ENCODE results near the gene DDX28.
"Not testable (repeated sequence)": the region's sequence is repeated elsewhere in the genome, so short reads cannot be mapped to it uniquely, and the experiment has no call there.

Gene DDX28

DNA sequence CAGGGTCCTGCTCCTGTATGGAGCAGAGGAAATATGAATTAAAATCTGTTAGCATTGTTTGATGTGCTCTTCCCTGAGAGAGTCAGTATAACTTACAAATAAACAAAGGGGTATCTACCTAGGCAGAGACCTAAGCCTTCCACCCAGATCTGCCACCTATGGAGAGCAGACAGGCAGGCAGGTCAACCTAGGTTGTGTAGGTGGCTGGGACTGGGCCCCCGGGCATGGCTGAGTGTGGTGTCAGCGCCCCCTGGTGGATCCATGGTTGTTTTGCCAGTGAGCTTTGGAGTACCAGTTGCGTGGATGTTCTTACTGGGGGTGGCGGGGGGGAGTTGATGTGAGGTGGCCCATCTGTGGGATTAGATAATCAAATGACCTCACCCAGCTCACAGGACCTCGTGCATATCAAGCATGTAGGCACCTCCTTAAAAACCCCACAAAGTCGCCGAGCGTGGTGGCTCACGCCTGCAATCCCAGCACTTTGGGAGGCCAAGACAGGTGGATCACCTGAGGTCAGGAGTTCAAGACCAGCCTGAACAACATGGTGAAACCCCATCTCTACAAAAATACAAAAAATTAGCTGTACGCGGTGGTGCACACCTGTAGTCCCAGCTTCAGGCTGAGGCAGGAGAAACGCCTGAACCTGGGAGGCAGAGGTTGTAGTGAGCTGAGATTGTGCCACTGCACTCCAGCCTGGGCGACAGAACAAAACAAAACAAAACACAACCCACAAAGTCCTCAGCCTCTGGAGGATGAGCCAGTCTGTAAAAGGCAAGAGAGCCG is 17.7 kb upstream of the DDX28 start:
- Histone ChIP-seq H4K20me1 (0 out of 2 replicates have a peak, but pooled peaks cover 6% of the 10 kb centered on the region), H3K9ac (no peak overlapping the region), H3K27ac (no peak overlapping the region), H3K9me3 (no peaks in the 10 kb centered on the region), H3K36me3 (peaks cover 81% of the 10 kb centered on the region), H3K4me2 (no peak overlapping the region), H3K4me3 (no peak overlapping the region), H3K4me1 (no peaks in the 10 kb centered on the region), H3K27me3 (no peaks in the 10 kb centered on the region)
- no peak for TF ChIP-seq Cebpa-rat (IDR thresholded peaks at IDR 0.05)

DNA sequence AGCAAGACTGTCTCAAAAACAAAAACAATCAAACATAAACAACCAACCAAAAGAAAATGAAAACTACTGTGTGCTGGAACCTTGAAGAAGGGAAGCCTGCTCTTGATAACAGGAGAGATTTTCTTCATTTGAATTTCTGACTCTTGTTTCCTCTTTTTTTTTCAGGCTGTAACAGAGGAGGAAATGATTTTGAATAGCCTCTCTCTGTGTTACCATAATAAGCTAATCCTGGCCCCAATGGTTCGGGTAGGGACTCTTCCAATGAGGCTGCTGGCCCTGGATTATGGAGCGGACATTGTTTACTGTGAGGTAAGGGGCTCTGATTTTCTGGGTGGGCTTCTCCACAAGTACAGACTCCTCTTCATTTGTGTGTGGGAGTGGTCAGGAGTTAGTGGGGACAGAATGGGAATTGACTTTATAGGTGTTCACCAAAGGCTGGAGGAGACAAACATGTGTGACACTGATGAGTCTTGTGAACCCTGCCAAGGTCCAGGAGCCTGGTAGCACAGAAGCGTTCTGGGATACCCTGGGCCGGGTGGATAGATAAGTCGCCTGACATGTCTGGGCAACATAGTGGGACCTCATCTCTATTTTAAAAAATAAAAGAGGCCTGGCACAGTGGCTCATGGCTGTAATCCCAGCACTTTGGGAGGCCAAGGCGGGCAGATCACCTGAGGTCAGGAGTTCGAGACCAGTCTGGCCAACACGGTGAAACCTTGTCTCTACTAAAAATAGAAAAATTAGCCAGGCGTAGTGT is 15.0 kb upstream of the DDX28 start:
- H3K9me3 ChIP-seq, result no peaks in the 10 kb centered on the region
- H4K20me1 ChIP-seq, result 0 out of 2 replicates have a peak, but pooled peaks cover 6% of the 10 kb centered on the region
- H3K4me1 ChIP-seq, result no peaks in the 10 kb centered on the region
- peaks cover 70% of the 10 kb centered on the region for H3K36me3 ChIP-seq
- no peak overlapping the region for H3K27ac ChIP-seq
- H3K4me3 ChIP-seq, result no peak overlapping the region
- no peaks in the 10 kb centered on the region for H3K27me3 ChIP-seq
- no peak overlapping the region for H3K4me2 ChIP-seq
- H3K9ac ChIP-seq, result no peak overlapping the region
- TF ChIP-seq Cebpa-rat (IDR thresholded peaks at IDR 0.05), result no peak

DNA sequence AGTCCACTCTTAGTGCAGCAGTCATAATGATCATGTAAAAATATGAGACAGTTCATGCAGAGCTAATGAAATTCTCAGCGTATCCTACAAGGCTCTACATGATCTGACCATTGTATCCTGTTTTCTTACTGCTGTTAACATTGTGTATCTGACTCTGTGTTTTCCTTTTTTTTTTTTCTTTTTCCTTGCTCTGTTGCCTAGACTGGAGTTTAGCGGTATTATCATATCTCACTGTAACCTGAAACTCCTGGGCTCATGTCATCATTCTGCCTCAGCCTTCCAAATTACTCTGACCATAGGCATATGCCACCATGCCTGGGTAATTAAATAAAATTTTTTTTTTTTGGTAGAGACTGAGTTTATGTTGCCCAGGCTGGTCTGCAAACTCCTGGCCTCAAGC is 12.2 kb upstream of the DDX28 start:
- TF ChIP-seq Cebpa-rat (IDR thresholded peaks at IDR 0.05), result no peak

DNA sequence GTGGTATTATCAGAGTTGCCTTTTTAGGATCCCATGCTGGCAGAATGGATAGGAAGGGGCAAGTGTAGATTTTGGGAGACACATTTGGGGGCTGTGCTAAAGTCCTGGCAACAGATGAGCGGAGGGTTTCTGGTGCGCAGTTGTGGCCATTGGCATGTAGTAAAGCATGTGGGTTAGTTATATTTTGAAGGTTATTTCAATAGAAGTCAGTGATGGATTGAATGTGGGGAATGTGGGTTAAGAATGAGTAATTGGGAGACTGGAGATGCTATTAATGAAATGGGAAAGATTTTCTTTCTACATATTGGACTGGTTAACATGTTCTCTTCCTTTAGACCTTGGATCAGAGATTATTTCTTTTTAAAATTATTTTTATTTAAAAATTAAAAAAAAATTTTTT is 10.1 kb upstream of the DDX28 start:
- no peaks in the 10 kb centered on the region for H3K27me3 ChIP-seq
- TF ChIP-seq Cebpa-rat (IDR thresholded peaks at IDR 0.05), result no peak
- H3K9me3 ChIP-seq, result no peaks in the 10 kb centered on the region
- H3K4me1 ChIP-seq, result no peaks in the 10 kb centered on the region
- H3K9ac ChIP-seq, result no peak overlapping the region
- H4K20me1 ChIP-seq, result no peaks in the 10 kb centered on the region; the same call in 1 of the 2 replicates
- H3K4me2 ChIP-seq, result no peak overlapping the region
- H3K27ac ChIP-seq, result no peak overlapping the region
- no peak overlapping the region for H3K4me3 ChIP-seq
- H3K36me3 ChIP-seq, result peaks cover 64% of the 10 kb centered on the region

More for the DNA sequence above, 12.2 kb upstream of the DDX28 start:
- H3K36me3 ChIP-seq, result peaks cover 64% of the 10 kb centered on the region
- no peaks in the 10 kb centered on the region for H3K27me3 ChIP-seq
- H3K4me3 ChIP-seq, result no peak overlapping the region
- H3K4me1 ChIP-seq, result no peaks in the 10 kb centered on the region
- no peaks in the 10 kb centered on the region for H3K9me3 ChIP-seq
- no peak overlapping the region for H3K4me2 ChIP-seq
- H3K9ac ChIP-seq, result no peak overlapping the region
- no peak overlapping the region for H3K27ac ChIP-seq
- H4K20me1 ChIP-seq, result no peaks in the 10 kb centered on the region; the same call in 1 of the 2 replicates

DNA sequence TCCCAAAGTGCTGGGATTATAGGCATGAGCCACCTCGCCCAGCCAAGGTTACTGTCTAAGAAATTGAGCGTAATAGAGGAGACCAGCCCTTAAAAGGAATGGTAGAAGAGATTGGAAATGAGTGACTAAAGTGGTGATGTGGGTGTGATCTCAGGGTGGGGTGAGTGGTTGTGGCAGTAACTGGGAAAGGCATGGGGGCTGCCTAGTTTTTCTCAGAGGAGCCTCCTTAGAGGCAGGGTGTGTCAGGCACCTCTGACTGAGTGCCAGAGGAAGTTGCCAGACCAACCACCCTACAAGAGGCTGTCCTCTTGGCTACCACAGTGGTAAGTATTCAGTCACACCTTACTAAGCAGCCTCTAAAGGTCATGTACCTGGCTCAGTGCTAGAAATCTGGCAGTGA is 8.9 kb upstream of the DDX28 start:
- H3K9ac ChIP-seq, result no peak overlapping the region
- H3K4me1 ChIP-seq, result no peaks in the 10 kb centered on the region
- no peak overlapping the region for H3K27ac ChIP-seq
- H3K27me3 ChIP-seq, result no peaks in the 10 kb centered on the region
- no peaks in the 10 kb centered on the region; the same call in 1 of the 2 replicates for H4K20me1 ChIP-seq
- H3K36me3 ChIP-seq, result peaks cover 72% of the 10 kb centered on the region
- no peak overlapping the region for H3K4me3 ChIP-seq
- no peaks in the 10 kb centered on the region for H3K9me3 ChIP-seq
- no peak for TF ChIP-seq Cebpa-rat (IDR thresholded peaks at IDR 0.05)
- no peak overlapping the region for H3K4me2 ChIP-seq

DNA sequence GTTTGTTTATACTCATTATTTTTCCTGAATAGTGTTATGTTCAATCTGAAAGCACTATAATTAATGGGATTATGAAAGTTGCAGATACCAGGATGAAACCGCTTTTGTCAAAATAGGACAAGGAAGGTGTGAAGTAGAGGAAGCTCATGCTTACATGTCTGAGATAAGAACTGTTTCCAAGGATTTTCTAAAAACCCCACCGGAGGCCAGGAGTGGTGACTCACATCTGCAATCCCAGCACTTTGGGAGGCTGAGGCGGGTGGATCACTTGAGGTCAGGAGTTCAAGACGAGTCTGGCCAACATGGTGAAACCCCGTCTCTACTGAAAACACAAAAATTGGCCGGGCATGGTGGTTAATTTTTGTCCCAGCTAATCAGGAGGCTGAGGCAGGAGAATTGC is 7.1 kb upstream of the DDX28 start:
- H3K4me2 ChIP-seq, H3K4me3 ChIP-seq, H3K4me1 ChIP-seq, H3K9me3 ChIP-seq, H4K20me1 ChIP-seq, H3K27me3 ChIP-seq, H3K9ac ChIP-seq, H3K27ac ChIP-seq: not testable (repeated sequence)
- peaks cover 73% of the 10 kb centered on the region for H3K36me3 ChIP-seq

DNA sequence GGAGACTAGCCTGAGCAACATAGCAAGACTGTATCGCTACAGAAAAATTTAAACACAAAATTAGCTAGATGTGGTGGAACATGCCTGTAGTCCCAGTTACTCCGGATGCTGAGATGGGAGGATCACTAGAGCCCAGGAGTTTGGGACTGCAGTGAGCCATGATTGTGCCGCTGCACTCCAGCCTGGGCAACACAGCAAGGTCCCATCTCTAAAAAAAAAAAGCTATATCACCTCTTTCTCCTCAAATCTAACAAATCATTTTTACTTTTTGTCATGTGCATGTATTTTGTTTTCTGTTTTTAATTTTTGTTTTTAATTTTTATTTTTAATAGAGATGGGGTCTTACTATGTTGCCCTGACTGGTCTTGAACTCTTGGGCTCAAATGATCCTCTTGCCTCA is 6.0 kb upstream of the DDX28 start:
- Histone ChIP-seq H3K9ac (no peak overlapping the region), H3K4me2 (no peak overlapping the region), H3K36me3 (peaks cover 69% of the 10 kb centered on the region), H4K20me1 (no peaks in the 10 kb centered on the region; the same call in 1 of the 2 replicates), H3K9me3 (no peaks in the 10 kb centered on the region), H3K27ac (no peak overlapping the region), H3K27me3 (no peaks in the 10 kb centered on the region), H3K4me1 (peaks cover 10% of the 10 kb centered on the region), H3K4me3 (no peak overlapping the region)
- no peak for TF ChIP-seq Cebpa-rat (IDR thresholded peaks at IDR 0.05)

DNA sequence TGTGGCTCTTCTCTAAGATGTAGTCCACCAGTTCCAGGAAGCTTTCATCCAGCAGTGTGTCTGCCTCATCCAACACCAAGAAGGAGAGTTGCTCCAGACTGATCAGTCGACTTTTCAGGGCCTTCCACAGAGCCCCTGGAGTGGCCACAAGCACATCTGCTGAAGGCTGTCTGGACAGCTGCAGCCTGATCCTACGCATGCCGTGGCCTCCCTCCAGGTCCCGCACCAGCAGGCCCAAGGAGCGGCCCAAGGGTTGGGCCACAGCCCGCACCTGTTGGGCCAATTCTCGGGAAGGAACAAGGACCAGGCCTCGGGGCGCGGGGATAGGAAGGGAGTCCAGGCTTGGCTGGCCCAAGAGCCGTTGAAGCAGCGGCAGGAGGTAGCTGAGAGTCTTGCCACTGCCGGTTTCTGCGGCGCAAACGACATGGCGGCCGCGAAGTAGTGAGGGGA is 729 bp downstream of the DDX28 start:
- Histone ChIP-seq H3K27ac (peak overlapping the region; percentile 97), H3K4me1 (peaks cover 30% of the 10 kb centered on the region), H3K9ac (peak overlapping the region; percentile 99), H3K27me3 (no peaks in the 10 kb centered on the region), H3K36me3 (peaks cover 33% of the 10 kb centered on the region), H4K20me1 (peaks cover 17% of the 10 kb centered on the region; the same call in 1 of the 2 replicates), H3K9me3 (no peaks in the 10 kb centered on the region), H3K4me2 (peak overlapping the region; percentile 99), H3K4me3 (peak overlapping the region; percentile 100)
- no peak for TF ChIP-seq Cebpa-rat (IDR thresholded peaks at IDR 0.05)

DNA sequence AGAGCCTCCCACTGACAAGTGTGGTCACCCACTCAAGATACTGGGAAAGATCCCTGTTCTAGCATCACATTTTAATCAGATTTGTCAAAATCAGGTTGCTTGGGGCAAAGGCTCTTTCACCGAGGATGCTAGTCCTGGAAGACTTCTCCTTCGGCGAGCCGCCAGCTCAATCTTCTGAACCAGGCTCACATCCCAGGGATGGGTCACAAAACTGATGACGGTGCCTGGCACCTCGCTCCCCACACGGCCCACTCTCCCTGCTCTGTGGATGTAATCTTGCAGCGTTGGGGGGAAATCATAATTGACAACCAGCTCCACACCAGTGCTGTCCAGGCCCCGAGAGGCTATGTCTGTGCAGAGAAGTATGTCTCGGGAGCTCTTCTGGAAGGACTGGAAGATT is 1.5 kb downstream of the DDX28 start:
- Histone ChIP-seq H3K9ac (0 out of 2 replicates have a peak overlapping the region, but pooled peaks have one; percentile 99), H3K27ac (no peak overlapping the region), H3K4me2 (peak overlapping the region; percentile 99), H4K20me1 (peaks cover 17% of the 10 kb centered on the region; the same call in 1 of the 2 replicates), H3K9me3 (no peaks in the 10 kb centered on the region), H3K4me3 (peak overlapping the region; percentile 100), H3K4me1 (peaks cover 30% of the 10 kb centered on the region), H3K27me3 (no peaks in the 10 kb centered on the region), H3K36me3 (peaks cover 25% of the 10 kb centered on the region)
- no peak for TF ChIP-seq Cebpa-rat (IDR thresholded peaks at IDR 0.05)

DNA sequence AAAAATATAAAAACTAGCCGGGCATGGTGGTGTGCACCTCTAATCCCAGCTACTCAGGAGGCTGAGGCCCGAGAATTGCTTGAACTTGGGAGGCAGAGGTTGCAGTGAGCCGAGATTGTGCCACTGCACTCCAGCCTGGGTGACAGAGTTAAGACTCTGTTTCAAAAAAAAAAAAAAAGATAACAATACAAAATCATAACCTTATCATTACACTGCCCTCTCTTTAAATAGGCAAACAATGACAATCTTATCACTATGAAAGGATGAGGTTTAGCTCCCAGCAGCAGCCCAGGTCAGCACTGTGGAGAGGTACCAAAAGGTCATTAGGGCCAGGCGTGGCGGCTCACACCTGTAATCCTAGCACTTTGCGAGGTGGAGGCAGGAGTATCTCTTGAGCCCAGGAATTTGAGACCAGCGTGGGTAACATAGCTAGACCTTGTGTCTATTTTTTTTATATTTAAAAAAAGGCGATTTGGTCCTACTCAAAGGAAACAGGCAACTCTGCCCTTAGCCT is 3.8 kb downstream of the DDX28 start:
- no peak overlapping the region for H3K27ac ChIP-seq
- H3K4me1 ChIP-seq, result peaks cover 22% of the 10 kb centered on the region
- H3K9me3 ChIP-seq, result no peaks in the 10 kb centered on the region
- no peak overlapping the region for H3K4me2 ChIP-seq
- no peak overlapping the region for H3K4me3 ChIP-seq
- no peak for TF ChIP-seq Cebpa-rat (IDR thresholded peaks at IDR 0.05)
- peaks cover 17% of the 10 kb centered on the region; the same call in 1 of the 2 replicates for H4K20me1 ChIP-seq
- peaks cover 12% of the 10 kb centered on the region for H3K36me3 ChIP-seq
- H3K27me3 ChIP-seq, result no peaks in the 10 kb centered on the region
- no peak overlapping the region for H3K9ac ChIP-seq
